Right lung (tissue), 5 donors: ENCODE results near the gene UNC5A. TPM values are rescaled to one million over a fixed set of nuclear protein-coding genes. Genes with fewer than 3 reads are reported as not detected.
"Not testable (repeated sequence)": the region's sequence is repeated elsewhere in the genome, so short reads cannot be mapped to it uniquely, and the experiment has no call there.

ENCODE experiments used
- DNase-seq, 2 donors: peaks; one replicate each; pipeline ENCODE4 v3.0.0-alpha.2; 2013
- polyA plus RNA-seq, 5 donors: library from polyadenylated mRNA; unstranded; fragments of 120-200 nt; gene quantifications; one replicate each; pipeline versions ENCODE4 v1.2.1 to v1.2.3, GENCODE V29; 2013; ENCODE audit warnings: inconsistent platforms in 1 of 5, low replicate concordance in 1 of 5; ENCODE audit not compliant: insufficient read length in 5 of 5, insufficient read depth in 1 of 5

Gene UNC5A
- polyA plus RNA-seq, 5 donors: 0.57 to 1.8 (median 0.78) TPM

DNA sequence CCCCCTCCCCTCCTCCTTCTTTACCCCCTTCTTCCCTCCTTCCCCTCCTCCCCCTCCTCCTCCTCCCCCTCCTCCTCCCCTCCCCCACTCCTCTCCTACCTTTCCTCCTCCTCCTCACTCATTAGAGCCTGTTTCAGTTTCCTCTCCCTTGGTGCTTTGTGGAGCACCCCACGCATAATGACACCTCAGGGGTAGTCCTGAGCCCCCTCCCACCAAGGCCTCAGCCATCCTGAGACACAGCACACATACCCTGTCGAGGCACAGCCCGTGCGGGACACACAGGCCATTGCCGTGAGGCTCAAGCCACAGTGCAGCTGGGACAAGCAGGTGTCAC is 53.4 kb downstream of the UNC5A start:
- no peak for DNase-seq

DNA sequence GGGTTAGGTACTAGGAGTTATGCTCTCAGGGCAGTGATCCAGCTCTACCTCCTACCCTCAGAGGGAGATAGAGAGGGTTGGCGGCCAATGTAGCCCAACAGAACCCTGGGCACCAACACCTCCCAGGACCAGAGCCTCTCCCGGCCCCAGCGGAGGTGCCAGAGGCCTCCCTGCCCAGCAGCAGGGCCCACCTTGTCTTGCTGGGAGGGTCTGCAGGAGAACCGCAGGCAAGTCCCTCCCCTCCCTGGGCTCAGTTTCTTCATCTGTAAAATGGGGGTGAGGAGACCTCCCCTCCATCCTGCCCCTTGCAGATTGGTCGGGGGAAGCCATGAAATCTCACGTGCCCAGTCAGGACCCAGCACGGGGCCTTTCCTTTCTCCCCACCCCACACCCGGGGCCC is 54.4 kb downstream of the UNC5A start:
- no peak for DNase-seq

DNA sequence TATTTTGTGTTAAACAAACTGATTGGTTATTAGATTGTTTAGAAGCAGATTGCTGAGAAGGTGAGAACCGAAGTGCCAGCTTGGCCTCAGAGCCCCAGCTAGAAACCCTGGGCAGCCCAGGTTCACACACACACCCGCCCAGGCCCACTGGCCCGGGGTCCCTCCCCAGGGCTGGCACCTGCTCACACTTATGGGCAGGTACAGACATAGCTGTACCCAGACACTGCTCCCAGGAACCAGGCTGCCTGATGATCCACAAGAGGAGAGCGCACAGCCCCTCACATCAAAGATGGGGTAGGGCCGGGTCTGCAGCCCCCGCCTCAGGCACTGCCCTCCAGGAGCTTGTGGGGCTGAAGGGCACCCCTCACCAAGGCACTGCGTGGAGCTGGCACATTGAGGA is 55.6 kb downstream of the UNC5A start:
- DNase-seq: no peak

DNA sequence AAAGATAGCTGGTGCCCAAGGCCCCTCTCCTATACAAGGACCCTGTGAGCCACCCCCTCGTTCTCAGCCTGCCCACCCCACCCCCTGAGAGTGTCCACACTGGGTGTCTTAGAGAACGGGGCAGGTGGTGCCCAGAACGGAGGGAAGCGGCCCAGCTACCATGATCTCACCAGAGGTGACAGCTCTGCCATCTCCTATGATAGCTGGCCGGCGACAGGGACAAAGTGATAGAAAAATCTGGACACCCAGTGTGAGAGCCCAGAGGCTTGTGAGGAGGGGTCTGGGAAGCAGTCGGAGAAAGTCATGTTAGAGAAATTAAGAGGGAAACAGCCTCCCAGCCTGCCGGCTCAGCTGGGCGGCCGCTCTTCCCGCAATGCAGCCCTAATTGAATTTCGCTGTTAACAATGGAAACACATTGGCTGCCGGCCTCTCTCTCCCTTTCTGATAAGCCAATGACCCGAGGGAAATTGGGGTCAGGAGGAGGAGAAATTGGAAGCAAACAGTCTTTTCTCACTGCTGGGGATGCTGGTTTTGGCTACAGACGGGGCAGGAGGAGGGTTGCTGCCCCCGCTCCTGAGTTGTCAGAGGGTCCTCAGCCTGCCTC is 56.5 kb downstream of the UNC5A start:
- no peak for DNase-seq

DNA sequence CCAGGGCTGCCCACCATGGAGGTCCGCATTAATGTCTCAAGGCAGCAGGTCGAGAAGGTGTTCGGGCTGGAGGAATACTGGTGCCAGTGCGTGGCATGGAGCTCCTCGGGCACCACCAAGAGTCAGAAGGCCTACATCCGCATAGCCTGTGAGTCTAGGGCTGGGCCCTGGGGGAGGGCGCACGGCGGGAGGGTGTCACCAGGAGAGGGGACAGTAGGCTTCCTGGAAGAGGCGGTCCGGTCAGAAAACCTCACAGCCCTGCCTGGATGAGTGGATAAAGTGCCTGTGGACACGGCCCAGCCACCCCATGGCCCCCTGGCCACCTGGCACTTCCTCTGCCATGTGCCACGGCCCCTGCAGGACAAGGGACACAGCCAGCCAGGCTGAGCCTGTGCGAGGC is 57.8 kb downstream of the UNC5A start:
- no peak for DNase-seq

DNA sequence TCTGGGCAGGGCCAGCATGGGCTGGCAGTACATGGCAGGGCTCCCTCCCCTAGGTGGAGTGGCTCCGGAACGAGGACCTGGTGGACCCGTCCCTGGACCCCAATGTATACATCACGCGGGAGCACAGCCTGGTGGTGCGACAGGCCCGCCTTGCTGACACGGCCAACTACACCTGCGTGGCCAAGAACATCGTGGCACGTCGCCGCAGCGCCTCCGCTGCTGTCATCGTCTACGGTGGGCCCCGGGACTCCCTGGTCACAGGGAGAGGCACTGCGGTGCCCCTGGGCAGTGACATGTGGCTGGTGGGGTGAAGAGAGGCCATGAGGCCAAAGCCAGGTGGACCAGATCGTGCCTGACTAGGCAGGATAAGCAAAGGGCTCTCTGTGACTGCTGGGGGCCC is 58.4 kb downstream of the UNC5A start:
- DNase-seq: no peak

DNA sequence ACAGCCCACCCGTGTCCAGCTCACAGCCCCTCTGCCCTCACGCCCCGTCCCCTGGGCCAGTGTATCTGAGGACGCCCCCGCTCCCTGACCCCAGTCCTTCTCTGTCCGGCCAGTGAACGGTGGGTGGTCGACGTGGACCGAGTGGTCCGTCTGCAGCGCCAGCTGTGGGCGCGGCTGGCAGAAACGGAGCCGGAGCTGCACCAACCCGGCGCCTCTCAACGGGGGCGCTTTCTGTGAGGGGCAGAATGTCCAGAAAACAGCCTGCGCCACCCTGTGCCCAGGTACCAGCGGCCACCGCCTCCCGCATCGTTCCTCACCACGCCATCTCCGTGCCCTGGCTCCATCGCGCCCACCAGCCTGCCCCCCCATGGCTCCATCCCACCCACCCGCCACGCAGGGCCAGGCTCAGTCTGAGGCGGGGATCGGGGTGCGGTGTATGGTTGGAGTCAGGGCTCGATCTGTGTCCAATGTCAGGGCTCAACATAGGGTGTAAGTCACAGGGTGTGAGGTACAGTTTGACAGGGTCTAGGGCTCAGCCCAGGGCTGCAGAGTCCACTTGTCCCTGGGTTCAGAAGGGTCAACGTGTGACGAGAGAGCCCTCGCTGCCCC is 59.2 kb downstream of the UNC5A start:
- DNase-seq: no peak

DNA sequence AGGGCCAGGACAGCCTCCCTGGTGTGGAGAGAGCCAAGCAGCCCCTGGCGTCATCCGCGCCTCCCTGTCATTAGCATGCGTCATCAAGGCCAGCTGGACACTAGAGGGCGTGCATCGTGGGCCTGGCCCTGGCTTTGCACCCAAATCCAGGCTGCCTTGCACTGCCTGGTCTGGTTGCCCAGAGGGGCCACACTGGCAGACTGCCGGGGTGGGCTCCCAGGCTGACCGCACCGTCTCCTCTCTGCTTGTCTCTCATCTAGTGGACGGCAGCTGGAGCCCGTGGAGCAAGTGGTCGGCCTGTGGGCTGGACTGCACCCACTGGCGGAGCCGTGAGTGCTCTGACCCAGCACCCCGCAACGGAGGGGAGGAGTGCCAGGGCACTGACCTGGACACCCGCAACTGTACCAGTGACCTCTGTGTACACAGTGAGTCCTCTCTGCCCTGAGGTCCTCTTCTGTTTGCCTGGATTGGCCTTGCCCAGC is 59.8 kb downstream of the UNC5A start:
- DNase-seq: peak; percentile 15 to 23

DNA sequence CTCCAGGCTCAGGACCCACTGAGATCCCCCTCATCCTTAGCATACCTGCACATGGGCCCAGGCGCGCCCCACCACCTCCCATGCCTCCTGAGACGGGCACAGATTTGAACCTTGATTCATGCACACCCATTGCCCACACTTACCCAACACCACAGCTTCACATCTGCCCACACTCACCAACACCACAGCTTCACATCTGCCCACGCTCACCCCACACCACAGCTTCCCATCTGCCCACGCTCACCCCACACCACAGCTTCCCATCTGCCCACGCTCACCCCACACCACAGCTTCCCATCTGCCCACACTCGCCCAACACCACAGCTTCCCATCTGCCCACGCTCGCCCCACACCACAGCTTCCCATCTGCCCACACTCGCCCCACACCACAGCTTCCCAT is 60.3 kb downstream of the UNC5A start:
- not testable (repeated sequence) for DNase-seq

DNA sequence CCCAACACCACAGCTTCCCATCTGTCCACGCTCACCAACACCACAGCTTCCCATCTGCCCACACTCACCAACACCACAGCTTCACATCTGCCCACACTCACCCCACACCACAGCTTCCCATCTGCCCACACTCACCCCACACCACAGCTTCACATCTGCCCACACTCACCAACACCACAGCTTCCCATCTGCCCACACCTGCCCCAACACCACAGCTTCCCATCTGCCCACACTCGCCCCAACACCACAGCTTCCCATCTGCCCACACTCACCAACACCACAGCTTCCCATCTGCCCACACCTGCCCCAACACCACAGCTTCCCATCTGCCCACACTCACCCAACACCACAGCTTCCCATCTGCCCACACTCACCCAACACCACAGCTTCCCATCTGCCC is 62.2 kb downstream of the UNC5A start:
- DNase-seq: not testable (repeated sequence)

DNA sequence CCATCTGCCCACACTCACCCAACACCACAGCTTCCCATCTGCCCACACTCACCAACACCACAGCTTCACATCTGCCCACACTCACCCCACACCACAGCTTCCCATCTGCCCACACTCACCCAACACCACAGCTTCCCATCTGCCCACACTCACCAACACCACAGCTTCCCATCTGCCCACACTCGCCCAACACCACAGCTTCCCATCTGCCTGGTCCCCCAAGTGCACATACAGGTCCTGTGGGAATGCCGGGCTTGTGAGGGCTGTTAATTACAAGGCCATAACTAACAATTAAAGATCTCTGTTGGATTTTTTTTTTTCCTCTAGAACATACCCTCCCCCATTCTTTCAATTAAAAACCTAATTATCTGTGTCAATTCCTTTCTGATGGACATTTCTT is 62.7 kb downstream of the UNC5A start:
- DNase-seq: not testable (repeated sequence)

DNA sequence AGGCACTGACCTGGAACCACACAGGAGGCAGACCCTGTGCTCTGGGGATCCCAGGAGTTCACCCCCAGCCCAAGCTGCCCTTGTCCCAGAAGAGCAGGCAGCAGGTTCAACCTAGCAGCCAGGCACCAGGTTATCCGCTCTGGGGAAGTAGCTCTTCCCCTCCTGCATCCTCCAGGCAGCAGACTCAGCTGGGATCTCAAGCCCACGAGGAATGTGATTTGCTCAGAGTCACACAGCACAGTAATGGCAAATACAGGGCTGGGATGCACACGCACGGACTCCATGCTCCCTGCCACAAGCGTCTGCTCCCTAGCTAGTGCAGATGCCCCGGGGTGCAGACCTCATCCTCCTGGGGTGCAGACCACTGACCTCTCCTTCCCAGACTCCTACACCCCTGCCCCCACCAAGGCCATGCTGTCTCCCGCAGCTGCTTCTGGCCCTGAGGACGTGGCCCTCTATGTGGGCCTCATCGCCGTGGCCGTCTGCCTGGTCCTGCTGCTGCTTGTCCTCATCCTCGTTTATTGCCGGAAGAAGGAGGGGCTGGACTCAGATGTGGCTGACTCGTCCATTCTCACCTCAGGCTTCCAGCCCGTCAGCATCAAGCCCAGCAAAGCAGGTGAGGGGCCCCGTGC is 63.3 kb downstream of the UNC5A start:
- DNase-seq: no peak

DNA sequence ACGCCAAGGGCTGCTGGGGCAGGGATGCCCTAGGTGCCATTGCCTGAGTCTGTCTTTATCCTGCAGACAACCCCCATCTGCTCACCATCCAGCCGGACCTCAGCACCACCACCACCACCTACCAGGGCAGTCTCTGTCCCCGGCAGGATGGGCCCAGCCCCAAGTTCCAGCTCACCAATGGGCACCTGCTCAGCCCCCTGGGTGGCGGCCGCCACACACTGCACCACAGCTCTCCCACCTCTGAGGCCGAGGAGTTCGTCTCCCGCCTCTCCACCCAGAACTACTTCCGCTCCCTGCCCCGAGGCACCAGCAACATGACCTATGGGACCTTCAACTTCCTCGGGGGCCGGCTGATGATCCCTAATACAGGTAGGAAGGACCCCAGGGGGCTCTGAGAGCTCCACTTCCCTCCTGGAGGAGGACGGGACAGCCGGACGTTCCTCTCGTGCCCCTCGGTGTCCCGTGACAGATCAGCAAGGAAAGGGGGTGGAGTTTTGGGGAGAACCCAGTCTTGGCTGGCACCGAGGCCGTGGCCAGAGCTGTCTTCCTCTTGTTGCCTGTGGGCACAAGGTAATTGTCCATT is 63.9 kb downstream of the UNC5A start:
- no peak for DNase-seq

DNA sequence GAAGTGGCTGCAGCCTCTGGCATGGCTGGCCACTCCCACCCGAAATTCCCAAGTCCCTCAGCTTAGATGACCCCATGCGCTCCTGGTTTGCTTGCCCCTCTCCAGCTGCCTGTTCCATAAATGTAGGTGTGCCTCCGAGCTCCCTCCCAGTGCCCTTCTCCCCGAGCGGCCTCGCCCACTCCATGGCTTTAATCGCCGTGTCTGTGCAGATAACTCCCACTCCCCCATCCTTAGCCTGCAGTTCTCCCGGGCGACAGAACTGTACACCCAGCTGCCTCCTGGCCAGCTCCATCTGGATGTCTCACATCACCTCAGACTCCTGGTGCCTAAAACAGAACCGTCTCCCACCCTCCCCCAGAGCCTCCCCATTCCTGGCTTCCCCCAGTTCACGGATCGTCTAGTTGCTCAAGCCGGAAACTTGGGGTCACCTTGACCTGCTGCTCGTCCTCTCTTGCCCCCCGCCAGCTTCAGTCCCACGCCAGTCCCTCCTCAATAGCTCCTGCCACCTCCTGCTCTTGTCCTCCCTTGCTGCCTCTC is 64.7 kb downstream of the UNC5A start:
- no peak for DNase-seq

DNA sequence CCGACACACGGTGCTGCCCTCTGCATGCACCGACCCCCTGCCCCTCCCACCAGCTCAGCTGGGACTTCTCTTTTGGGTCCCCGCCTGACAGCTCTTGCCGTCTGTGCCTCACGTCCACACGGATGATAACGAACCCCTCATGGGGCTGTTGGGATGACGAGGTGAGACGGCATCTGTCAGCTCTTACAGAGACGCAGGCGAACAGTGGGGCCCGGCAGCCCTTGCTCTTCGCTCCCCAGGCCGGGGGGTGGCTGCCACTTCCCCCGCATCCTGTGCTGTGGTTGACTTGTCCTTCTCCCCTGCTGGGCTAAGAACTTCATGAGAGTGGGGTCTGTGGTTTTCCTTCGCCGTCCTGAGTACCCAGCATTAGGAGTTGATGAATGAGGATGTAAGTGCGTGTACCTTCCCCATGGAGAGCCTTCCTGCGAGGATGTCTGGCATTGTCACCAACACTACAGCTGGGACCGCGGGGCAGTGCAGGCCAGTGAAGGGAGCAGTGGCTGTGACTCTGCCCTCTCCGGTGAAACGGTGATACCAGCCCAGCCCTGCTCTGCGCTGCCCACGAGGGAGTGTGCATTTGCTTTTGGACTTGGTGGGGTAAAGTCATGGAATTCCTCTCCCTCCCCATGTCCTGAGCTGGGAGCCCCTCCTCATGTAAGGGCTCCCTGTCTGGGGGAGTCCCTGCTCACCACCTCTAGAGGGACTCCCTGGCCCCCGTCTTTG is 65.6 kb downstream of the UNC5A start:
- DNase-seq: no peak

DNA sequence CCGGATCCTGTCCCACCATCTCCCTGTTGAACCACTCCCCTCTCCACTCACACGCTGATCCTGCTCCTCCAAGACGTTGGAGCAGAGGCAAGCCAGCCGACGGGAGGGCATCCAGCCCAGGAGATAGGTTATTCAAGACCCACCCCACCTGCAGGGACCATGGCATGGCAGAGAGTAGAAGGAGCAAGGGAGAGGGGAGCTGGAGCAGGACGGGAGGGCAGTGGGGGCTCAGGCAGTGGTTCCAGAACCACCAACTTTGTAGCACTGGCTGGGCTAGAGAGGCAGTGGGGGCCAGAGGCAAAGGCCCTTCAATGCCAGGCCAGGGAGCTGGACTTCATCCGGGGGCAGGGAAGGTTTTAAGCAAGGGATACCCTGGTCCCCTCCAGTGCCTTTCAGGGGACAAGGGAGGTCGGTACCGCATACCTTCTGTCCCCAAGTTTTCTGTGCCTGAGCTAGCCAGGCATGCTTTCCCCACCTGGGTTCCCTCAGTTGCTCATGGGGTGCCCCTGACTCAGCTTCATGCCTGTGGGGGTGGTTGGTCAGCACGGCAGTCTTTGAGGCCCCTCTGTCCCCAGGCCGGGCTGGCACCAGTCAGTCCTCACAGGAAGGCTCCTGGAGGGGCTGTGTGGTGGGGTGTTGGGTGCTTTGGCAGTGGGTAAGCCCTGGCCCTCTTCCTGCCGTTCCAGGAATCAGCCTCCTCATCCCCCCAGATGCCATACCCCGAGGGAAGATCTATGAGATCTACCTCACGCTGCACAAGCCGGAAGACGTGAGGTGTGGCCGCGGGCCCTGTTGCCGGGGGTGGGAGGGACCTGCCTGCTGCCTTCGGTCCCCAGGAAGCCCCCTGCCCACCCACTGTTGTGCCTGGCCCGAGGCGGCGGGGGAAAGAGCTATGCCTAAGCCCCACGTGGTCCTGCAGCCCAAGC is 66.4 kb downstream of the UNC5A start:
- DNase-seq: no peak

DNA sequence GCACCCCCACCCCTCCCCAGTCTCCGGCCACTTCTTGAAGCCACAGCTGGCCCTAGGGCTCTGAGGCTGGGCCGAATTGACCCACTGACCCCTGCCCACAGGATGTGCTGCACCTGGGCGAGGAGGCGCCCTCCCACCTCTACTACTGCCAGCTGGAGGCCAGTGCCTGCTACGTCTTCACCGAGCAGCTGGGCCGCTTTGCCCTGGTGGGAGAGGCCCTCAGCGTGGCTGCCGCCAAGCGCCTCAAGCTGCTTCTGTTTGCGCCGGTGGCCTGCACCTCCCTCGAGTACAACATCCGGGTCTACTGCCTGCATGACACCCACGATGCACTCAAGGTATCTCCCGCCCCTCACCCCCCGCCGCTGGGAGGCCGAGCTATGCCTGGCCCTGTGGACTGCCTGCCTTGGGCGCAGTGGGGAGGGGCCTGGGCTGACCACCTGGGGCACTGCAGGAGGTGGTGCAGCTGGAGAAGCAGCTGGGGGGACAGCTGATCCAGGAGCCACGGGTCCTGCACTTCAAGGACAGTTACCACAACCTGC is 67.5 kb downstream of the UNC5A start:
- no peak for DNase-seq

DNA sequence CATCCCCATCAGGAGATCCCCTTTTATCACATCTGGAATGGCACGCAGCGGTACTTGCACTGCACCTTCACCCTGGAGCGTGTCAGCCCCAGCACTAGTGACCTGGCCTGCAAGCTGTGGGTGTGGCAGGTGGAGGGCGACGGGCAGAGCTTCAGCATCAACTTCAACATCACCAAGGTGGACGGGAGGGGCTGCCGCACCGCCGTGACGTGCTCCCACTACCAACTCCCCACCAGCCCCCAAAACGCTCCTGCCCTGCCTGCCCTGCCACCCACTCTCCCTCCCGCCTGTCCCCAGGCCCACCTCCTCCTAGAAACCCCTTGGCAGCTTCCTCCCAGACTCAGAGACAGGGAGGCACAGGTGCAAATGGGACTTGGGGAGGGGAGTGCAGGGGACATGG is 68.1 kb downstream of the UNC5A start:
- DNase-seq: no peak

DNA sequence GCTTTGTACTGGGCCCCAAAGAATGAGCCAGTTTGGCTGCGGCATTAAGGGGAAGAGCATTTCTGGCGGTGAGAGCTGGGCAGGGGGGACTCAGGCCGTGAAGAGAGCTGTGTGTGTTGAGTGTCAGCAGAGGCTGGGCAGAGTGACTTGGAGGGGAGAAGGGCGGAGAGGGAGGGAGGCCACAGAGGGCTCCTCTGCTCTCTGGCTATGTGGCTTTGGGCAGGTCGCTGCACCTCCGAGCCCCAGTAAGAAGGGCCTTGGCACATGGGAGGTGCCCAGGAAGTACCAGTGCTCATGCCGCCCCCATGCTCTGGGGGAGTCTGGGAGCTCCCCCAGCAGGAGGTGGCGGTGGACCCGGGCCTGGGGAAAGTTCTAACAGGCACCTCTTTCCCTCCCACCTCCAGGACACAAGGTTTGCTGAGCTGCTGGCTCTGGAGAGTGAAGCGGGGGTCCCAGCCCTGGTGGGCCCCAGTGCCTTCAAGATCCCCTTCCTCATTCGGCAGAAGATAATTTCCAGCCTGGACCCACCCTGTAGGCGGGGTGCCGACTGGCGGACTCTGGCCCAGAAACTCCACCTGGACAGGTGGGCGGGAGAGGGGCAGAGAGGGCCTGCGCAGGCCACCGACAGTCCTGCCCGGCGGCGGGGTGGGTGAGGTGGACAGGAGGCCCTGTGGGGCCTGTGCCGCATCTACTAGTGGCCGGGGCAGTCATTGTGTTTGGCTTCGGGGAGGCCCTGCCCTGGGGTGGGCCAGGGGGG is 68.7 kb downstream of the UNC5A start:
- no peak for DNase-seq
